OCI-M2 (cell line): ENCODE measurements around the gene NCSTN.

Experiments used
- DNase-seq: peaks from one replicate; lab custom pipeline; 2025; ENCODE audit not compliant: unreplicated experiment; lab: John Stamatoyannopoulos, UW

NCSTN gene

GRCh38 chr1:160404094-160404493 is 60.9 kb downstream of the NCSTN start:
- no peak for DNase-seq

- no peak for DNase-seq
These were observed 62.2 kb downstream of the NCSTN start for GRCh38 chr1:160405331-160405877.

GRCh38 chr1:160406131-160406968 is 63.2 kb downstream of the NCSTN start:
- no peak for DNase-seq

GRCh38 chr1:160407839-160408801 is 64.9 kb downstream of the NCSTN start:
- no peak for DNase-seq
